HFF-Myc (cell line): ENCODE measurements around the gene ZNF506.
A peak's percentile ranks its signal among the peaks of the same experiment; 100 is the strongest.
"Not testable (repeated sequence)": the region's sequence is repeated elsewhere in the genome, so short reads cannot be mapped to it uniquely, and the experiment has no call there.

Experiments
- DNase-seq: peaks from one replicate; pipeline ENCODE4 v3.0.0-alpha.2; 2011; ENCODE audit warnings: low read depth; ENCODE audit errors: extremely low read depth
- H3K4me3 ChIP-seq: replicated peaks from 2 replicates; pipeline ENCODE4 v1.5.1; 2011; ENCODE audit warnings: low read depth, mild to moderate bottlenecking, control low read depth, low read length
- CTCF ChIP-seq: IDR thresholded peaks from 2 replicates; pipeline ENCODE4 v1.5.1; 2012; ENCODE audit warnings: mild to moderate bottlenecking, low read depth, low read length, control low read depth; ENCODE audit errors: missing control alignments

The ZNF506 gene

GRCh38 chr19:19821366-19821951 lies at the start of gene ZNF506:
ZNF506 (minus strand) TSS chr19:19821750; CDS start chr19:19821603, 147 bp downstream.
- peak; percentile 10 for DNase-seq
- H3K4me3 ChIP-seq = peak within 1 kb of the TSS; percentile 40
- no peak for TF ChIP-seq CTCF

- not testable (repeated sequence) for H3K4me3 ChIP-seq, DNase-seq
Observed at GRCh38 chr19:19870086-19870485, 48.5 kb upstream of the ZNF506 start.

- no peak for TF ChIP-seq CTCF
- H3K4me3 ChIP-seq = peak overlapping the region; percentile 76
- no peak for DNase-seq
Observed at GRCh38 chr19:19866611-19867248, 45.2 kb upstream of the ZNF506 start.

GRCh38 chr19:19865750-19866610 lies 44.4 kb upstream of the ZNF506 start, which contains the start of gene ZNF253:
ZNF253 (plus strand) TSS chr19:19865882; CDS start chr19:19865997, 115 bp downstream.
- no peak for TF ChIP-seq CTCF
- peak; percentile 73 for DNase-seq
- H3K4me3 ChIP-seq = peak within 1 kb of the TSS; percentile 76

GRCh38 chr19:19860756-19861390 lies 39.3 kb upstream of the ZNF506 start:
- no peak for TF ChIP-seq CTCF
- H3K4me3 ChIP-seq = no peak overlapping the region
- DNase-seq = no peak

- no peak for TF ChIP-seq CTCF
- no peak for DNase-seq
- H3K4me3 ChIP-seq = no peak overlapping the region
Observed at GRCh38 chr19:19858751-19859150, 37.2 kb upstream of the ZNF506 start.

- not testable (repeated sequence) for H3K4me3 ChIP-seq, DNase-seq
Observed at GRCh38 chr19:19851740-19852139, 30.2 kb upstream of the ZNF506 start.
